ENCODE data around the gene PPARD.

DNA sequence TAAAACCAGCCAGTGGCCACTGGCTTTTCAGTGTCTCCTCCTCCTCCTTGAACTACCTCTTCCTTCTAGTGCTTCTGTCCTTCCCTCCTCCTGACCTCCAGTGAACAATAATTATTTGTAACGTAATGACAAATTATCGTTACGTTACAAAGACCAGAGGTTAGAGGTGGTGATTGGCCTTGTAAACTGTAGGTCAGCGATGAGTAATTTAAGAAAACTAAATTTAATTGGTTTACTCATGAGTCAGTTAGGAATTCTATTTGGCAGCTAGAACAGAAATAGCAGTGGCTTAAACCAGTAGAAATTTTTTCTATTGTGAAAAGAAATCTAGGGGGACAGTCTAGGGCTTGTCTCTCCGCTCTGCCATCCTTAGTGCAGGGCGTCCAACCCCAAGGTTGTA, 38.8 kb downstream of the PPARD start:
- TF ChIP-seq, protein P1, sequence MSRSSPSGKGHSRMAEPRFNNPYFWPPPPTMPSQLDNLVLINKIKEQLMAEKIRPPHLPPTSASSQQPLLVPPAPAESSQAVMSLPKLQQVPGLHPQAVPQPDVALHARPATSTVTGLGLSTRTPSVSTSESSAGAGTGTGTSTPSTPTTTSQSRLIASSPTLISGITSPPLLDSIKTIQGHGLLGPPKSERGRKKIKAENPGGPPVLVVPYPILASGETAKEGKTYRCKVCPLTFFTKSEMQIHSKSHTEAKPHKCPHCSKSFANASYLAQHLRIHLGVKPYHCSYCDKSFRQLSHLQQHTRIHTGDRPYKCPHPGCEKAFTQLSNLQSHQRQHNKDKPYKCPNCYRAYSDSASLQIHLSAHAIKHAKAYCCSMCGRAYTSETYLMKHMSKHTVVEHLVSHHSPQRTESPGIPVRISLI (CRISPR knock-in tag; IDR thresholded peaks at IDR 0.05; ENCODE audit: borderline replicate concordance), result no peak
- TF ChIP-seq CHD2 (IDR thresholded peaks at IDR 0.05; ENCODE audit: low read depth, low read length), result no peak
- no peak for TF ChIP-seq RFX5 (IDR thresholded peaks at IDR 0.05; ENCODE audit: low read depth, low read length)
- no peak for TF ChIP-seq JUN (CRISPR knock-in tag; IDR thresholded peaks at IDR 0.05)
- no peak for TF ChIP-seq TCF7L2 (IDR thresholded peaks at IDR 0.05; ENCODE audit: low read depth, low read length)
- TF ChIP-seq SP1 (IDR thresholded peaks at IDR 0.05), result no peak
- no peak for TF ChIP-seq SP1 (CRISPR knock-in tag; IDR thresholded peaks at IDR 0.05)
- no peak for TF ChIP-seq FOXP1 (IDR thresholded peaks at IDR 0.05)
- TF ChIP-seq FOXP1 (CRISPR knock-in tag; IDR thresholded peaks at IDR 0.05), result no peak
- TF ChIP-seq MAZ (IDR thresholded peaks at IDR 0.05; ENCODE audit: borderline replicate concordance, low read depth, low read length), result no peak
- TF ChIP-seq MAZ (CRISPR knock-in tag; IDR thresholded peaks at IDR 0.05; ENCODE audit: low read depth), result no peak
- no peak for TF ChIP-seq ATRX (CRISPR knock-in tag; IDR thresholded peaks at IDR 0.05; ENCODE audit: borderline replicate concordance)
- TF ChIP-seq, protein P2, sequence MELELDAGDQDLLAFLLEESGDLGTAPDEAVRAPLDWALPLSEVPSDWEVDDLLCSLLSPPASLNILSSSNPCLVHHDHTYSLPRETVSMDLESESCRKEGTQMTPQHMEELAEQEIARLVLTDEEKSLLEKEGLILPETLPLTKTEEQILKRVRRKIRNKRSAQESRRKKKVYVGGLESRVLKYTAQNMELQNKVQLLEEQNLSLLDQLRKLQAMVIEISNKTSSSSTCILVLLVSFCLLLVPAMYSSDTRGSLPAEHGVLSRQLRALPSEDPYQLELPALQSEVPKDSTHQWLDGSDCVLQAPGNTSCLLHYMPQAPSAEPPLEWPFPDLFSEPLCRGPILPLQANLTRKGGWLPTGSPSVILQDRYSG (CRISPR knock-in tag; IDR thresholded peaks at IDR 0.05), result no peak

Data from HepG2 (cell line).